Epithelial cell of esophagus (primary cell): ENCODE data around the gene LCTL.
"Not testable (repeated sequence)": the region's sequence is repeated elsewhere in the genome, so short reads cannot be mapped to it uniquely, and the experiment has no call there.

ENCODE experiments used
- DNase-seq: peaks from one replicate; pipeline ENCODE4 v3.0.0; 2010; ENCODE audit warnings: low read depth
- H3K4me3 ChIP-seq: 2 replicates; pipeline ENCODE4 v1.5.1; 2011; ENCODE audit warnings: mild to moderate bottlenecking, low read length, control low read depth
- CTCF ChIP-seq: IDR thresholded peaks from 2 replicates; pipeline ENCODE4 v1.5.1; 2011; ENCODE audit warnings: low read depth, mild to moderate bottlenecking, low read length, control low read depth, inconsistent platforms; ENCODE audit not compliant: insufficient read depth; ENCODE audit errors: missing control alignments

Gene LCTL

GRCh38 chr15:66592505-66593218 is 26.9 kb upstream of the LCTL start:
- DNase-seq, result no peak
- no peak for TF ChIP-seq CTCF
- H3K4me3 ChIP-seq, result no peak overlapping the region

GRCh38 chr15:66591322-66591862 is 25.6 kb upstream of the LCTL start:
- no peak overlapping the region for H3K4me3 ChIP-seq
- no peak for DNase-seq
- no peak for TF ChIP-seq CTCF

GRCh38 chr15:66590435-66590834 is 24.6 kb upstream of the LCTL start:
- TF ChIP-seq CTCF, result no peak
- no peak overlapping the region for H3K4me3 ChIP-seq
- DNase-seq, result no peak

- not testable (repeated sequence) for DNase-seq, H3K4me3 ChIP-seq
Measured at GRCh38 chr15:66589429-66589828, 23.6 kb upstream of the LCTL start.

- DNase-seq, result no peak
- TF ChIP-seq CTCF, result no peak
- H3K4me3 ChIP-seq, result no peak overlapping the region
Measured at GRCh38 chr15:66588971-66589370, 23.2 kb upstream of the LCTL start.

- DNase-seq, result no peak
- H3K4me3 ChIP-seq, result no peak overlapping the region
- no peak for TF ChIP-seq CTCF
Measured at GRCh38 chr15:66588537-66588936, 22.7 kb upstream of the LCTL start.

- H3K4me3 ChIP-seq, result no peak overlapping the region
- TF ChIP-seq CTCF, result no peak
- DNase-seq, result no peak
Measured at GRCh38 chr15:66587749-66588148, 22.0 kb upstream of the LCTL start.

GRCh38 chr15:66587020-66587419 is 21.2 kb upstream of the LCTL start:
- TF ChIP-seq CTCF, result no peak
- DNase-seq, result no peak
- H3K4me3 ChIP-seq, result no peak overlapping the region
